Activated CD4-positive, alpha-beta T cell treated with anti-CD3 and anti-CD28 coated beads, Interleukin-2, Interleukin-6, amounts not matched to agents 100 ng/mL and 50 ng/mL, durations not matched to agents 16 hours and 8 hours (primary cell): ENCODE measurements around the gene TMEM63A.
"Not testable (repeated sequence)": the region's sequence is repeated elsewhere in the genome, so short reads cannot be mapped to it uniquely, and the experiment has no call there.

Experiments
- DNase-seq: peaks from one replicate; pipeline ENCODE4 v3.0.0-alpha.2; 2020

TMEM63A gene

GRCh38 chr1:225842788-225843425, 39.3 kb downstream of the TMEM63A start:
- DNase-seq: no peak

GRCh38 chr1:225842074-225842473, 40.1 kb downstream of the TMEM63A start:
- DNase-seq: no peak

GRCh38 chr1:225840713-225841112, 41.5 kb downstream of the TMEM63A start:
- no peak for DNase-seq

GRCh38 chr1:225840223-225840610, 42.0 kb downstream of the TMEM63A start:
- no peak for DNase-seq

GRCh38 chr1:225838793-225839192, 43.4 kb downstream of the TMEM63A start:
- DNase-seq: no peak

GRCh38 chr1:225836296-225836695, 45.9 kb downstream of the TMEM63A start:
- not testable (repeated sequence) for DNase-seq

GRCh38 chr1:225835856-225836255, 46.3 kb downstream of the TMEM63A start:
- no peak for DNase-seq

GRCh38 chr1:225834417-225835329, 47.5 kb downstream of the TMEM63A start:
- no peak for DNase-seq

- DNase-seq: no peak
Measured at GRCh38 chr1:225830841-225831240, 51.3 kb downstream of the TMEM63A start.

- no peak for DNase-seq
Measured at GRCh38 chr1:225828706-225829345, 53.4 kb downstream of the TMEM63A start.

- no peak for DNase-seq
Measured at GRCh38 chr1:225827076-225827475, 55.1 kb downstream of the TMEM63A start.

- DNase-seq: no peak
Measured at GRCh38 chr1:225825607-225826007, 56.6 kb downstream of the TMEM63A start.

- no peak for DNase-seq
Measured at GRCh38 chr1:225825078-225825477, 57.1 kb downstream of the TMEM63A start.

- DNase-seq: no peak
Measured at GRCh38 chr1:225824533-225824941, 57.6 kb downstream of the TMEM63A start.

- DNase-seq: no peak
Measured at GRCh38 chr1:225823811-225824261, 58.3 kb downstream of the TMEM63A start.

GRCh38 chr1:225822655-225823403, 59.4 kb downstream of the TMEM63A start:
- no peak for DNase-seq

GRCh38 chr1:225820522-225821120, 61.6 kb downstream of the TMEM63A start:
- DNase-seq: no peak

GRCh38 chr1:225819346-225820192, 62.6 kb downstream of the TMEM63A start:
- no peak for DNase-seq

- no peak for DNase-seq
Measured at GRCh38 chr1:225818229-225818628, 64.0 kb downstream of the TMEM63A start.

GRCh38 chr1:225817611-225818061, 64.5 kb downstream of the TMEM63A start:
- DNase-seq: peak; percentile 34
